HL-60 (cell line): ENCODE measurements around the gene CKLF.

Source experiments
- DNase-seq, 2 experiments: peaks; one replicate each; pipeline ENCODE4 v3.0.0-alpha.2; 2010 to 2020; ENCODE audit warnings: low read depth in 1 of 2, low spot score in 1 of 2
- H3K27ac ChIP-seq: fragments of 250-450 bp; sonication (Bioruptor Pico); replicated peaks from 2 replicates; pipeline ENCODE4 v1.5.1; 2020; ENCODE audit warnings: mild to moderate bottlenecking, moderate library complexity
- H3K27me3 ChIP-seq: fragments of 250-450 bp; sonication (Bioruptor Pico); 2 replicates; pipeline ENCODE4 v1.5.1; 2021; ENCODE audit warnings: mild to moderate bottlenecking, moderate library complexity; ENCODE audit not compliant: insufficient read depth, poor library complexity, severe bottlenecking
- H3K4me3 ChIP-seq: replicated peaks from 2 replicates; pipeline ENCODE4 v1.5.1; 2011; ENCODE audit warnings: mild to moderate bottlenecking, control low read depth, low read length; ENCODE audit not compliant: insufficient read depth
- GABPA ChIP-seq: IDR thresholded peaks from 2 replicates; pipeline ENCODE4 v1.6.1; 2012; ENCODE audit warnings: low read depth
- POLR2AphosphoS5 ChIP-seq: IDR thresholded peaks from 2 replicates; pipeline ENCODE4 v1.6.1; 2012; ENCODE audit warnings: low read depth
- SPI1 ChIP-seq: IDR thresholded peaks from 2 replicates; pipeline ENCODE4 v1.6.1; 2012; ENCODE audit warnings: low read depth, mild to moderate bottlenecking, borderline replicate concordance
- TF ChIP-seq, protein P1 (sequence below): IDR thresholded peaks from 2 replicates; pipeline ENCODE4 v1.6.1; 2012; ENCODE audit warnings: low read depth; ENCODE audit not compliant: insufficient replicate concordance
- TF ChIP-seq, protein P2 (sequence below): IDR thresholded peaks from one replicate; pipeline ENCODE4 v1.5.1; 2011; ENCODE audit warnings: low read length, control low read depth, inconsistent platforms; ENCODE audit not compliant: insufficient read depth

The CKLF gene

DNA sequence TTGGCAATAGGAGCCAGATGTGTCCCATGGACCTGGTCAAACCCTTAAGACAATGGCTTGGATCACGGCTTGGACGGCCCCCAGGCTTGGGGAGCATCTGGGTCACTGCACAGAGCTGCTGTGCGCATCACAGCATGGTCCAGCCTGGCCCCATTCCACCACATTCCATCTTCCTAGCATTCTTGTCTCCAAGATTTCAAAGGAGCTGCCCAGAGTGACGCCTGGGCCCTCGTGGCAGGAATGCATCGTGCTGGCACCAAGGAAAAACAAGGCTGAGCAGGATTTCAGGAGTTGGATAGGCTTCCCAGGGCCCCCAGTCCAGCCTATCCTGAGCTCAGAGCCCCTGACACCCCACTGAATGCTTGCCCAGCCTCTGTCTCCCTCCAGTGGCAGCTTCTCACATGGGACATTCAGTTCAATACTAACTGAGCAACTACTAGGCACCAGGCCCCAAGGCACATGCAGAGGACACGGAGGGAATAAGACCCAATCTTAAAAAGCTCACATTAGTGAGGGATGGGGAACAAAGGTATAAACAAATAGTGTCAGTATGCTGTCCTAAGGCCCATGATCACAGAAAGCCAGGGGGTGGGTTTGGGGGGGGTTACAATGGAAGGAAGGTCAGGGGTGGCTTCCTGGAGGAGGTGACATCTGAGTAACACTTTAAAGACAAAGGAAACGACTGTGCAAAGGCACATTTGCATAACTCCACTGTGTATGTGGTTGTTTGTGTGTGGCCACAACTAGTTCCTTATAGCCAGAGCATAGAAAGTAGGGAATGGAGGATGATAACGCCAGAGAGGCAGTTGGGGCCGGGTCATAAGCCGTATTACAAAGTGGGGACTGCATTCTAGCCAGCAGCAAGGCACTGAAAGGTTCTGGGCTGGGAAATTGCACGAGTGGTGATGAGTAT lies 36.5 kb upstream of the CKLF start:
- TF ChIP-seq, protein P1, sequence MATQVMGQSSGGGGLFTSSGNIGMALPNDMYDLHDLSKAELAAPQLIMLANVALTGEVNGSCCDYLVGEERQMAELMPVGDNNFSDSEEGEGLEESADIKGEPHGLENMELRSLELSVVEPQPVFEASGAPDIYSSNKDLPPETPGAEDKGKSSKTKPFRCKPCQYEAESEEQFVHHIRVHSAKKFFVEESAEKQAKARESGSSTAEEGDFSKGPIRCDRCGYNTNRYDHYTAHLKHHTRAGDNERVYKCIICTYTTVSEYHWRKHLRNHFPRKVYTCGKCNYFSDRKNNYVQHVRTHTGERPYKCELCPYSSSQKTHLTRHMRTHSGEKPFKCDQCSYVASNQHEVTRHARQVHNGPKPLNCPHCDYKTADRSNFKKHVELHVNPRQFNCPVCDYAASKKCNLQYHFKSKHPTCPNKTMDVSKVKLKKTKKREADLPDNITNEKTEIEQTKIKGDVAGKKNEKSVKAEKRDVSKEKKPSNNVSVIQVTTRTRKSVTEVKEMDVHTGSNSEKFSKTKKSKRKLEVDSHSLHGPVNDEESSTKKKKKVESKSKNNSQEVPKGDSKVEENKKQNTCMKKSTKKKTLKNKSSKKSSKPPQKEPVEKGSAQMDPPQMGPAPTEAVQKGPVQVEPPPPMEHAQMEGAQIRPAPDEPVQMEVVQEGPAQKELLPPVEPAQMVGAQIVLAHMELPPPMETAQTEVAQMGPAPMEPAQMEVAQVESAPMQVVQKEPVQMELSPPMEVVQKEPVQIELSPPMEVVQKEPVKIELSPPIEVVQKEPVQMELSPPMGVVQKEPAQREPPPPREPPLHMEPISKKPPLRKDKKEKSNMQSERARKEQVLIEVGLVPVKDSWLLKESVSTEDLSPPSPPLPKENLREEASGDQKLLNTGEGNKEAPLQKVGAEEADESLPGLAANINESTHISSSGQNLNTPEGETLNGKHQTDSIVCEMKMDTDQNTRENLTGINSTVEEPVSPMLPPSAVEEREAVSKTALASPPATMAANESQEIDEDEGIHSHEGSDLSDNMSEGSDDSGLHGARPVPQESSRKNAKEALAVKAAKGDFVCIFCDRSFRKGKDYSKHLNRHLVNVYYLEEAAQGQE: no peak
- TF ChIP-seq GABPA (no peak), SPI1 (no peak), POLR2AphosphoS5 (0 out of 2 replicates have a peak, but pooled peaks have one; percentile 26)
- TF ChIP-seq, protein P2, sequence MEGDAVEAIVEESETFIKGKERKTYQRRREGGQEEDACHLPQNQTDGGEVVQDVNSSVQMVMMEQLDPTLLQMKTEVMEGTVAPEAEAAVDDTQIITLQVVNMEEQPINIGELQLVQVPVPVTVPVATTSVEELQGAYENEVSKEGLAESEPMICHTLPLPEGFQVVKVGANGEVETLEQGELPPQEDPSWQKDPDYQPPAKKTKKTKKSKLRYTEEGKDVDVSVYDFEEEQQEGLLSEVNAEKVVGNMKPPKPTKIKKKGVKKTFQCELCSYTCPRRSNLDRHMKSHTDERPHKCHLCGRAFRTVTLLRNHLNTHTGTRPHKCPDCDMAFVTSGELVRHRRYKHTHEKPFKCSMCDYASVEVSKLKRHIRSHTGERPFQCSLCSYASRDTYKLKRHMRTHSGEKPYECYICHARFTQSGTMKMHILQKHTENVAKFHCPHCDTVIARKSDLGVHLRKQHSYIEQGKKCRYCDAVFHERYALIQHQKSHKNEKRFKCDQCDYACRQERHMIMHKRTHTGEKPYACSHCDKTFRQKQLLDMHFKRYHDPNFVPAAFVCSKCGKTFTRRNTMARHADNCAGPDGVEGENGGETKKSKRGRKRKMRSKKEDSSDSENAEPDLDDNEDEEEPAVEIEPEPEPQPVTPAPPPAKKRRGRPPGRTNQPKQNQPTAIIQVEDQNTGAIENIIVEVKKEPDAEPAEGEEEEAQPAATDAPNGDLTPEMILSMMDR: peak; percentile 21
- peak overlapping the region; percentile 95 for H3K27ac ChIP-seq
- no peak overlapping the region for H3K4me3 ChIP-seq
- DNase-seq: peak; percentile 77 to 83
- no peaks in the 10 kb centered on the region for H3K27me3 ChIP-seq

DNA sequence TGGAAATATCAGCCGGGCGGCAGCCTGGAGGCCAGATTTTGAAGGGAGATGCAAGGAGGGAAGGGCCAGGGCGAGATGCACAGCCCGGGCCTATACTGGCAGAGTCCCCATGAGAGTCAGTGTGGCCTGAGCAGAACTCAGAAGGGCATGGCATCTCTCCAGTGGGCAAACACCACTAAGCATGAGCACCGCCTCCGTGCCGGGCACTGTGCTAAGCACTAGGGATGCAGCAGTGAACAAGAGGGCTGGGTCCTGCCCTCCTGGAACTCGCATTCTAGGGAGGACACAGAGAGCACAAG lies 35.9 kb upstream of the CKLF start:
- Histone ChIP-seq H3K27ac (peak overlapping the region; percentile 95), H3K4me3 (no peak overlapping the region), H3K27me3 (no peaks in the 10 kb centered on the region)
- DNase-seq: no peak
- TF ChIP-seq, protein P2: no peak
- TF ChIP-seq, protein P1: no peak
- no peak for TF ChIP-seq GABPA

DNA sequence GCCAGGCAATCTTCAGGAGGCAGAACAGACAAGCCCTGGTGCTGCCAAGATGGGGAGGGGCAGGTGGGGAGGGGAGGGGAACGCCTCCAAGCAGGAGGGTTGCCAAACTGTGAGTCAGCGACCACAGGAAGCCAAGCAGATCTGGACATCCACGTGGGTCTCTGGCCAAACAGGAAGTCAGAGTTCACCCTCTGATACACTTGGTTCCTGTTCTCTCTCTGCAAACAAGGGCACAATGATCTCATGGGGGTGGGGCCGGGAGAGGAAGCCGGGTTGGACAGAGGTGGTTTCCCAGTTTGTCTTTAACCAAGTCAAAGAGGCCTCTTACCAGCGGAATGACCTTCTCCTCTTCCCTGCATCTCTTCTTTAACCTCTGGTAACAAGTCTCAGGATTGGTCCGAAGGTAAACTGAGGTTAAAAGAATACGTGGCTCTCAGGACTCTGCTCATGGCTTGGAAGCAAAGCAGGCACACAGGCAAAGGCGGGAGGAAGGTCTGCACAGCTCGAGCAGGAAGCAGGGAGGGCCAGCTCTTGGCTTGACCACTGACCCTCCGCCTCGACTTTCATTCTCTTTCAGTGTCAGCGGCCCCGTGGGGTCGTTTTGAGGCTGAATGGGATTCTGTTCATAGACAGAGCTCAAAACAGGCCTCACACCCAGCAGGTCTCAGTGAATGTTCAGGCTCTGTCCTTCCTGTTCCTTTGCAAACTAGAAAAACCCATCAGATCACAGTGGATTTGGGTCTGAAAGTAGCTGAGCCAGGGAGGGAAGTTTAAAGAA lies 35.4 kb upstream of the CKLF start:
- Histone ChIP-seq H3K4me3 (peak overlapping the region; percentile 22), H3K27ac (peak overlapping the region; percentile 95), H3K27me3 (no peaks in the 10 kb centered on the region)
- TF ChIP-seq POLR2AphosphoS5 (peak; percentile 86), GABPA (0 out of 2 replicates have a peak, but pooled peaks have one; percentile 13), SPI1 (peak; percentile 90)
- TF ChIP-seq, protein P1: no peak
- DNase-seq: peak; percentile 100
